Endometrium (tissue), 2 donors: Measurements from ENCODE around the gene PRTG.
"Not testable (repeated sequence)": the region's sequence is repeated elsewhere in the genome, so short reads cannot be mapped to it uniquely, and the experiment has no call there.

Experiments used
- FAIRE-seq: peaks from 2 replicates; lab custom pipeline; 2012; peaks lifted over from hg19 to GRCh38; lab: Jason Lieb, UNC
- donor health status: control.
- donor health status: control.

PRTG gene

DNA sequence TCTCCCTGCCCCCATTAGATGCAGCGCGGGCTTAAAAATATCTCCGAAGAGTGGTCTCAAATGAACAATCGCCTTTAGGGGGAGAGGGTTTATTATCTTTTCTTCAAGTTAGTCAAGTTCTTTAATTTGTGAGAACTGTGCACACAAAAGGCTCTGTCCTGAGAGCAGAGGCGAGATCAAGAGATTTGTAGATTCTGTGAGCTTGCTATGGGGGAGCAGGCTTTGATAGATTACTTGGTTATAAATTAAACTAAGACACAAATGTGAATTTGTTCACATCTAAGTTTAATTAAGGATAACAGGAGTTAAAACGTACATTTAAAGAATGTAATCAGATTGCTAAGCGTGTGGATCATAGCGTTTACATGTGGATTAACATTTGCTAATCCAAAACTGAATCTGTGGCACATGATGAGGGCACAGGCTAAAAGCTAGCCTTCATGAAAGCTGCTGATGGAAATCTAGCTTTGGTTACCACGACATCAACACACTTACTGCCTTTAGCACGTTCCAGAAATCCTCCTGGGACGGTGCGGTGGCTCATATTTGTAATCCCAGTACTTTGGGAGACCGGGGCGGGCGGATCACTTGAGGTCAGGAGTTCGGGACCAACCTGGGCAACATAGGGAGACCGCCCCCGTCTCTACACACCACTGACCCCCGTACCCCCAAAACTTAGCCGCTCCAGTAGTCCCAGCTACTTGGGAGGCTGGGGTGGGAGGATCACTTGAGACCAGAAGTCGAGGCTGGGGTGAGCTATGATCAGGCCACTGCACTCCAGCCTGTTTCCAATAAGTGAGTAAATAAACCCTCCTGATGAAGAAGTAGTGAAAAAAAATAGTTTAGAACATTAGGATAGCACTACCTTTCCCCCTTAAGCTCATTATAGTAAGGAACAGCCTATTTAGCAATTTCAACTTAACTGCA, 1.0 kb upstream of the PRTG start:
- FAIRE-seq, result no peak

GRCh38 chr15:55742498-55742926, 440 bp downstream of the PRTG start:
- no peak for FAIRE-seq

DNA sequence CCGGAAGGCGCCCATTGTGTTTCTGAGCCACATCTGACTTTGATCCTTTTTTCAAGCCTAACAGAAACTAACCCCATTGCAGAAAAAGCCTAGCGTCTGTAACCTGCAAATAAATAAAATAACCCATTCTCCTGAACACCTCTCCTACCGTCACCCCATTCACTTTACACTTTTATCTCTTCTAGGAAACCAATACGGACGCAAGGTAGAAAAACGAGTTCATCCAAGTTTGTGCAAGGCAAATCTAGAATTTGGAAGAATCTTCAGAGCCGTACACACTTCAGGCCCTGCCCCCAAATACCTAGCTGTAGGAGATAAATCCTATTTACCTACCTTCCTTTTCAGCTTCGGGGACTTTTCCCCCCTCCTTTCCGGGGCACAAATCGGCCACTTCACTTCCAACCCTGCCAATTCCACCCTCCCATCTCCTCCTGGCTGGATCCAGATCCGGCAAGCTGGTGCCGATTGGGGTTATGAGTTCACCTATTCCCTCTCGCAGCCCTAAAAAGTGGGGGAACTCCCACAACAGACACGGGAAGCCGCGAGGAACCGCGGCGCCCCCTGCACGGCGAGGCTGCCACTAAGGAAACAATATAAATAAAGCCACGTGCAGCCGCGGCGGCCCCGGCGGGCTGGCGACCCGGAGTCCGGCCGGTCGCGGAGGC, 987 bp downstream of the PRTG start:
- no peak for FAIRE-seq

DNA sequence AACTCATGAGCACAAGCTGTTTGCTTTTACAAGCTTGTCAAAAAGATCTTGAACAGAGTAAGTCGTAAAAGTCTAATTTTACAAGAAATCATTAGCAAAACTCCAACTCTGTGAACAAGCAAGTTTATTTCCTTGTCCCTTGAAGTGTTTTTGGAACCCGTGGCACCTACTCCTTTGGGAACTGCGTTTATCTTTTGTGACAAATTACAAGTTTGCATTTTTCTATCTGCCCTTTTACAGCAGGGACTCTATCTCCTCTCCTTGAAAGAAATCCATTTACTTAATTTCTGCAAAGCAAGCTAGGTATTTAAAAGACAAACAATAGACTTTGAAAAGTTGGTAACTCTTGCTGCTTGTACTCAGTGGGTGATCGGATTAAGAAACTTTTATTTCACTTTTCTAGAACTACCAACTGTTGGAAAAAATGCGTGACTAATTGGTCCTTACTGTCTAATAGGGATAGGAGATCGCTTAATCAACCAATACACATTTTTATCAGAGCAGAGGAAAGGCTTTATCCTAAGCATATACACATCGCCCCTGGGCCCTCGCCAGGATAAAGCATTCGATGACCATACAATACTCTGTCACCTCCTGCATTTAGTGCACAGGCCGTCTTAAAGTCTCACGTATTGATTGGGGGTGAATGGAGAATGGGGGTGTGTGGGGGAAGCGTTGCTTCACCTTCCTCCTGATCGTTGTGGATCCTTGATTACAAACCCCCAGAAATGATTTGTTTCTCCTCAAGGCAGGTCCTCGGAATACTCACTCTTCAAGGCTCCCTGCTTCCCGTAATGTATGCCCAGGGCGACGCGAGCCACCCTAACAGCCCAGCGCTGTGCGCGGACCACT, 1.7 kb downstream of the PRTG start:
- FAIRE-seq, result peak; percentile 99

GRCh38 chr15:55740359-55740878, 2.5 kb downstream of the PRTG start:
- FAIRE-seq, result no peak

DNA sequence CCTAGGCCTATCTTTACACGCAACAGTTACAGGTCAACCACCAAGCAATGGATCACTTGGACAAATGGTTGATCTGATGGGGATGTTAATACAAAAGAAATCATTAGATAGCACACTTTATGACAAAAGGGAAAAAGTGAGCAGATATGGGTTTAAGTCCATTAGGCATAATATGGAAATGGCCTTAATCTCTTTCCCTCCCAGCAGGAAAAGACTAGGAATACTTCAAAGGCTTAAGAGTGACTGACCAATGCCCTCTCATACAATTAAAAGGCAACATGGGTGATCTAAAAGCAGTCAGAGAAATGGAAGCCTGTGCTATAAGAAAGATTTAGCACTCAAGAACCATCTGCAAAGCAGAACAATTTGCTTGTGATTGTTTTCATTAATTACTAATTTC, 3.3 kb downstream of the PRTG start:
- no peak for FAIRE-seq

- FAIRE-seq, result no peak
These were observed 4.2 kb downstream of the PRTG start for GRCh38 chr15:55738715-55739114.

DNA sequence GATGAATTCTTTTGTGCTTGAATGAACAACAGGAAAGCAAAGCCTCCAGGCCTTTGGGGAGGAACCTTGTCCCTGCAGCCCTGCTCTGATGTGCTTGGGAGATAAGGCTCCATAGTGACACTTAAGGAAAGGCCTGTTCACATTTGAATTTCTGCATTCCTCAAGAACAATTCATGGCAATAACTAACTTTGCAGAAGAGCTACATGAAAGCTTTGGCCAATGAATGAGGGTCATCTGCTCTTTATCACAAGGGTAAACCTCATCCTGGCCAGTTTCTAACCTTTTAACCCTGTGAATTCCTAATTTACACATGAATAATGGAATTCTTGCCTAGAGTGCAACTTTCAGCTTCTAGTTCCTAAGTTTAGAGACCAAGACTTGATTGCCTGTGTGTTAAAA, 5.6 kb downstream of the PRTG start:
- no peak for FAIRE-seq

DNA sequence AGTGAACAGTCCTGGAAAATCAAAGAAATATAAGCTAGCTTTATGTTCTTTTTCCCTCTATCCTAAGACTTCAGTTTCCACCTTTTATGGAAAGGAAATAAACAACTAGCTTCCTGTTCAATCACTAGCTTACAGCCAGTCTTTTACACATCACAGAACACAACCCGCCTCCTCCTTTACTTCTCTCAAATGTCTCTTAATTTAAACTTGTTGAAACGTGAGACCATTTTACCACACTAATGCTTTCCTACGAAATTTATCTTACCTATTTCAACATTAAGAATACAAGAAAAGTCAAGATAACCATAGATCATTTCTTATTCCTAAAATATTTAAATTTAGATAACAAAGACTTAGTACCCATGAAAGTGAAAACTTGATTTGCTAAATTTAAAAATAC, 6.2 kb downstream of the PRTG start:
- peak; percentile 64 for FAIRE-seq

GRCh38 chr15:55734641-55735040, 8.3 kb downstream of the PRTG start:
- no peak for FAIRE-seq

- FAIRE-seq, result not testable (repeated sequence)
These were observed 9.5 kb downstream of the PRTG start for GRCh38 chr15:55733461-55733860.

GRCh38 chr15:55721554-55722185, 21.3 kb downstream of the PRTG start:
- no peak for FAIRE-seq

DNA sequence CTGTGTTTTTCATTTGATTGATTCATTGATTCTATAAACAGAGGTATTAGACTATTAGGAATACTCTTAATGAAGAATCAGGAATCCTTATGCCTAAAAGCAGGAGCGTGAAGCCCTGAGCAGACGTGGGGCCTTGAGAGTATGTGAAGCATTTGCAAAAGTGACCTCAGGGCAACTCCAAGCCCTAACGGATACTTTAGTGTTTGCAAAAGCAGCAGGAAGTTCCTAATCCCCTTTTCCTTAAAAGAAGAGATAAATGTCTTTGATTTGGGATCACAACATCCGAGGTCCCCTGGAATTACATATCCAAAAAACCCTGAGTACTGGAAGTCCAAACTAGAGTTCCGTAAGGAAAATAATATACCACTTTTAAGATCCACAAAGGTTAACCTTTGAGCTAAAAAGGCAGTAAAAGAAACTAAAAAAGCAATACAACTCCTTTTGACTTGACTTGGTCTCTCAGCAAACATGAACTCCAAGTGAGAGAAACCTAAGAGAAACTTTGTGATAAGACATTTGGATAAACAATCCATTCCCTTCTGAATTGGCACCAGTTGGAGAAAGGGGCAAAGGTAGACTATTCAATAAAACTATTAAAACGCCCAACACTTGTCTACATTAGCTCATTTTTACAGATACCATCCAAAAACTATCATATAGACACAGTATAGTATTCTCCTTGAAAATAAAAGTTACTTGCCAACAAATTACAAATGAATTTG, 27.4 kb downstream of the PRTG start:
- no peak for FAIRE-seq

- FAIRE-seq, result no peak
These were observed 28.9 kb downstream of the PRTG start for GRCh38 chr15:55714064-55714463.

DNA sequence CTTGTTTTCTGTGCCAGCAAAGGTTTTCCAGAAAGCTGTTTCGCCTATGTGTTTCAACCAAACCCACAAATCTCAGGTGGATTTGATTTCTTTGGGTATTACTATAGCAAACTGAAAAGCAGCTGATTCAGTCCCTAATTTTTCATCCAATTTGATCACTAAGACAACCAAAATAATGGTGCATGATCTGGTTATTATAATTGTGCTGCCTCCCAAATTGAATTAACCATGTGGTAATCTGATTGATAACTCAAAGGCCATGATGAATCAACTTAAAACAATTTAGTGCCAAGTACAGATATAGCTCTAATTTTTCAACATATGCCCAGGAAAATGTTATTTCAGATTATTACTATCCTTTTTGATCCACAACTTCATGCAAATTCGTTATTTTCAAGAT, 30.6 kb downstream of the PRTG start:
- FAIRE-seq, result no peak

GRCh38 chr15:55710286-55710685, 32.7 kb downstream of the PRTG start:
- FAIRE-seq, result no peak

- no peak for FAIRE-seq
These were observed 33.5 kb downstream of the PRTG start for GRCh38 chr15:55709458-55709857.

DNA sequence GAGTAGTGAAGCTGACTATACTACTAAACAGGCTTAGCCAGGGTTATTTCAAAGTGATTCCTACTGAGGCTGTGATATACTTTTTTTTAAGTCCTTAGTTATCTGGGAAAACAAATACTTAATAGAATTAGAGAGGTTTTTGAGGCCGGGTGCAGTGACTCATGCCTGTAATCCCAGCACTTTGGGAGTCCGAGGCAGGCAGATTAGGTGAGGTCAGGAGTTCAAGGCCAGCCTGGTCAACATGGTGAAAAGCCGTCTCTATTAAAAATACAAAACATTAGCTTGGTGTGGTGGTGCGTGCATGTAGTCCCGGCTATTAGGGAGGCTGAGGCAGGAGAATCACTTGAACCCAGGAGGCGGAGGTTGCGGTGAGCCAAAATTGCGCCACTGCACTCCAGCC, 34.2 kb downstream of the PRTG start:
- FAIRE-seq, result no peak

- FAIRE-seq, result no peak
These were observed 35.0 kb downstream of the PRTG start for GRCh38 chr15:55707951-55708350.

- no peak for FAIRE-seq
These were observed 35.4 kb downstream of the PRTG start for GRCh38 chr15:55707518-55707917.

GRCh38 chr15:55703873-55704301, 39.1 kb downstream of the PRTG start:
- FAIRE-seq, result no peak
